ENCODE data around the gene DNAJB12. TPM values are rescaled to one million over a fixed set of nuclear protein-coding genes. Genes with fewer than 3 reads are reported as not detected.

Gene DNAJB12
- total and polyA plus RNA-seq, 3 donors from 2014 or later, result 50.3 to 57.6 (median 52.4) TPM

DNA sequence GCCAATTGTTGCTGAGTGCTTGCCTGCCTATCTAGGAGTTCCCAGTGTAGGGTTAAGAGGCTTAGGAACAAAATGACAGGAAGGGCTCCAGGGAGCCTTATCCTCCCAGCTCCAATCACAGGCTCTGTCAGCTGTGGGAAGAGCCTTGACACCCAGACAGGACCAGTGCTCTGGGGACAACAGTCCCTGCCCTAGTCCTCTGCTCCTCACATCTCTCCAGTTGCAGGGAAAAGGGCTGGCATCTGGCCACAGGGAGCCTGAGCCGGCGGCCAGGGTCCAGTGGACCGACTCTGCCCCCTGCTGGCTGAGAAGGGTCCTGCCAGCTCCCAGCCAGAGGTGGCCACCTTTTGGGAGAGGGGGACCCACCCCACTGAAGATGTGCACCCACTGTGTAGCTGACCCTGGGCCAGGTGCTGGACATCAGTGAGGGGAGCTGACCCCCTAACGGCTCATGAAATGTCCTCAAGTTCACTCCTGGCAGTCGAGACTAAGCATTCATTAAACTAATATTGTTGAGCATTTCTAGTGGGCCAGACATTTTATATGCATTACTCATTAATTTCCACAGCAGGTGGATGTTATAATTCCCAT, 17.6 kb downstream of the DNAJB12 start:
- TF ChIP-seq POLR2A (IDR thresholded peaks at IDR 0.05) (no peak), CTCF (IDR thresholded peaks at IDR 0.05) (peak; percentile 95 to 98 (median 97))
- Histone ChIP-seq H3K27me3 (no peaks in the 10 kb centered on the region), H3K9me3 (no peaks in the 10 kb centered on the region), H3K4me3 (no peak overlapping the region), H3K27ac (peak overlapping the region; percentile 79 to 84), H3K4me1 (peaks cover 56% of the 10 kb centered on the region), H3K36me3 (ENCODE audit: low read depth, missing control alignments) (no peaks in the 10 kb centered on the region)
- intact Hi-C loops (cut with DNase I; ENCODE audit: low total_unique reads), result loop anchor here (10.0 kb wide), 4 partner anchors 62 to 442 kb away; partner anchors contain the start of genes CHST3 and DDIT4
- peak; percentile 92 for DNase-seq
- WGBS, 2 donors, result 30 to 83% methylated on average over 2 to 5 of the region's 5 CpGs

DNA sequence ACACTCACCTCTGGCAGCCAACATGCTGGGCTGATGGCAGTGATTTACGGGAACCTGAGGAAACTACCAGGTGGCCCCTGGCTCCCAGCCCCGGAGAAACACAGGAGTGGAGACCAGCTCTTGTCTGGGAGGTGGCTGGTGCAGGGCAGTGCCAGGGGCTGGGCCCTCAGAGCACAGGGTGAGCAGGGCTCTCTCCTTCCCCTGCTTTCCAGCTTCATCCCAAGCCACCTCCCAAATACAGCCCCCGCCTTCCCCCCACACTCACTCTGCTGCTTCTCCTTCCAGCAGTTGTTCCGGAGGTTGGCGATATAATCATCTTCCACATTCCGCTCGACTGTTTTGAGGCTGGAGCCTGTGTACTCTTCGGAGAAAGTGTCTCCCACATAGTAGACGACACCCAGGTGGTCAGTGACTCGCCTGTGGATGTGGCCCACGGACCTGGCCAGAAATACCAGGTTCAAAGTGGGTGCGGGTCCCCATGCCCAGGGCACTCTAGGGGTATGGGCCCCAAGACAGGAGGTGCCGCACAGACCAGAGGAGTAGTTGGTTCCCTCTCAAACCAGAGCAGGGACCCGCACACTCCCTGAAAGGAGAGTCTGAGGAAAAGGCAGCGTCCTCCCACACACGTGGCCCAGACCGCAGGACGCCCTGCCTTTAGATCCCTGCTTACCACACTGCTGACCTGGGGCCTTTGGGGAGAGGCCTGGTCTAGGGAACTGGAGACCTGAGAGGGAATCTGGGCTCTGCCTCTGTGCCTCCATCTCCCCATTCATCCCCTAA, 18.3 kb downstream of the DNAJB12 start:
- no peak for TF ChIP-seq POLR2A (IDR thresholded peaks at IDR 0.05)
- TF ChIP-seq CTCF (IDR thresholded peaks at IDR 0.05), result no peak
- Histone ChIP-seq H3K27ac (peak overlapping the region; percentile 79 to 84), H3K4me3 (no peak overlapping the region), H3K4me1 (peaks cover 63% of the 10 kb centered on the region), H3K9me3 (no peaks in the 10 kb centered on the region), H3K27me3 (no peaks in the 10 kb centered on the region), H3K36me3 (ENCODE audit: low read depth, missing control alignments) (no peaks in the 10 kb centered on the region)
- DNase-seq, result peak; percentile 51
- intact Hi-C loops (cut with DNase I; ENCODE audit: low total_unique reads), result loop anchor here (10.0 kb wide), 4 partner anchors 62 to 442 kb away; partner anchors contain the start of genes CHST3 and DDIT4
- WGBS, 2 donors, result 39 to 41% methylated on average over 18 of the region's 18 CpGs

DNA sequence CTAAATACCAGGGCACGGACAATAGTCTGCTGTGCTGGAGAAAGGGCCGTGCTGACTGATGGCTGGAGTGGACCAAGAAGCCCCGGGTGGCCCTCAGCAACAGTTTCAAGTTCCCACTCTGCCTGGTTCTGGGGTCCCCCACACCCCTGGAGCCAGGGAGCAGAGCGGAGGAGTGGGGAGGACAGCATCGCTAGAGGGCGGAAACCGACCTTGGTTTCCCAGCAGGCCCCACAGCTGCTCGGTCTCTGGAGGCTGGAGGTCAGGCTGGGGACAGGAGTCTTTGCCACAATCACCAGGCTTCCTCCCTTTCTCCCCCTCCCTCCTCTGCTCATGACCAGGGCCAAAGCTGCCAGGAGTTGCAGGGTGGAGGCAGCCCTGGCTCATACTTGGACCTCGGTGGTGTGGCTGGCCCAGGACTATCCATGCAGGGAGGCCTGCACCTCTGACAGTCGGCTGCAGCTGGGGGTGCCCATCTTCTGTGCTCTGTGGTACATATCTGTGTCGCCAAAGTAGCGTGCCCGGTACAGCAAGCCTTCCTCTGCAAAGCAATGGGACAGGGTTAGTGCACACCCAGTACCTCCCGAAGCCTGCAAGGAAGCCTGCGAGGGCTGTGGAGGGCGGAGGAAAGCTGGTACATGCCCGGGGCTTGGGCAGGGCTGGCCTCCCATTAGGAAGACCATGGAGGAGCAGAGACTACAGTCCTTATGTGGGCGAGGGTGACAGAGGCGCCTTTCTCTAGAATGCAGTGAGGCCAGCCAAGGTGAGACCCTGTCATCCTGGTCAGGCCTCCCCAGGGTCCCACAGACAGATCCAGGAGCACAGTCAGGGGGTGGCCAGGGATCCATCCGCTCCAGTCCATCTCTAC, 19.1 kb downstream of the DNAJB12 start:
- Histone ChIP-seq H3K27ac (peak overlapping the region; percentile 79 to 84), H3K4me3 (no peak overlapping the region), H3K4me1 (peaks cover 69% of the 10 kb centered on the region), H3K36me3 (ENCODE audit: low read depth, missing control alignments) (no peaks in the 10 kb centered on the region), H3K27me3 (no peaks in the 10 kb centered on the region), H3K9me3 (no peaks in the 10 kb centered on the region)
- DNase-seq, result peak; percentile 87
- intact Hi-C loops (cut with DNase I; ENCODE audit: low total_unique reads), result loop anchor here (10.0 kb wide), 4 partner anchors 61 to 441 kb away; partner anchors contain the start of genes CHST3 and DDIT4
- TF ChIP-seq POLR2A (IDR thresholded peaks at IDR 0.05) (no peak), CTCF (IDR thresholded peaks at IDR 0.05) (peak in 2 of 3 experiments; percentile 3 to 8)
- WGBS, 2 donors, result 0 to 31% methylated on average over 1 to 19 of the region's 20 CpGs

DNA sequence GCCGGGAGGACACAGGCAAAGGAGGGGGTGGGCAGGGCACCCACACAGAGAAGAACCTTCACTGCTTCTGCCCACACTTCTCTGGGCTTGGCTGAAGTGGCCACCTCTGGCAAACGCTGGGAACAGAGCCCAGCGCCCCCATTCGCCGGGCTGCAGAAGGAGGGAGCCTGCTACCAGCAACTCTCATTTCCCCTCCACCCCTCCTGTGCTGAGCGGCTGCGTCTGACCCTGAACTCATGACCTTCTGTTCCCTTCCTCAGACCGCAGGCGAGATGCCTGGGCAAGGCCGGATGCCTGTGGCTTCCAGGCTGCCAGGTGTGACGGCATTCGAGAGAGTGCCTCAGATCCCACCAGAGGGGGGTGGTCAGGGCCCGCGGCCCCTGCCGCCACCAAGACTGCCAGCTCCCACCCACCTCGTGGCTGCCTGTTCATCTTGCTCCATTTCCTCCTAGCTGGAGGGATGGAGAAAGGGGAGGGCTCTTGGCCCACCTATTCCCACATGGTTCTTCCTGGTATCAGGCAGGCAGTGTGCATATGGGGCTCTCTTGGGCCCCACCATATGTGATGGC, 19.8 kb downstream of the DNAJB12 start:
- DNase-seq, result peak; percentile 92
- no peak for TF ChIP-seq POLR2A (IDR thresholded peaks at IDR 0.05)
- Histone ChIP-seq H3K27me3 (no peaks in the 10 kb centered on the region), H3K36me3 (ENCODE audit: low read depth, missing control alignments) (no peaks in the 10 kb centered on the region), H3K4me1 (peaks cover 67% of the 10 kb centered on the region), H3K27ac (peak overlapping the region; percentile 79 to 84), H3K4me3 (no peak overlapping the region), H3K9me3 (no peaks in the 10 kb centered on the region)
- WGBS, 2 donors, result 40 to 44% methylated on average over 3 to 16 of the region's 16 CpGs
- intact Hi-C loops (cut with DNase I; ENCODE audit: low total_unique reads), result loop anchor here (10.0 kb wide), 4 partner anchors 60 to 440 kb away; partner anchors contain the start of genes CHST3 and DDIT4

Data from testis (tissue), 3 donors.